HG03460 (cell line): Measurements from ENCODE around the gene LRRC56.
"Not testable (repeated sequence)": the region's sequence is repeated elsewhere in the genome, so short reads cannot be mapped to it uniquely, and the experiment has no call there.

Experiments used
- ATAC-seq: cut with Tn5 transposase; IDR thresholded peaks from one replicate; pipeline ENCODE4 v1.9.1; 2021; ENCODE audit not compliant: unreplicated experiment

Gene LRRC56

DNA sequence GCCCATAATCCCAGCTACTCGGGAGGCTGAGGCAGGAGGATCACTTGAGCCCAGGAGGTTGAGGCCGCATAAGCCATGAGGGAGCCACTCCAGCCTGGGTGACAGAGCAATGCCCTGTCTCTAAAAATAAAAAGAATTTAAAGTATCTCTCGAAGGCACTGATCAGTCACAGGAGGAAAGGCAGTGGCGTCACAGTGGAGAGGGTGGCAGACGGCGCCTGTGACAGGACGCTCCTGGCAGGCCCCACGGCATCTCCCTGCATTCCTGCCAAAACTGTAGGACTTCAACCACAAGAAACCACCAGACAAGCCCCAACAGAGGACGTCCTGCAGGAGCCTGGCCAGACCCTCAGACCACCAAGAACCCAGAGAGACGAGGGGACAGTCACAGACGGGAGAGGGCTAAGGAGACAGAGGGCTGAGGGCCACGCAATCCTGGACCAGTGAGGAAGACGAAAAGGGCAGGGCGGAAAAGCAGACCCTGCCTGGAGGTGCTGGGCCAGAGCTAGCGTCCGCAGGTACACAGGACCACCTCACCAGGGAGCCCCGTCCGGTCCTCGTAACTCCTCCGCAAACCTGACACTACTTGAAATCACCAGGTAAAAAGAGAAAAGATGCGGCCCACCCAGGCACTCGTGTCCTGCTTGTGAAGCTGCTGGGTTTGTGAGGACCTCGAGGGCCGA, 36.2 kb upstream of the LRRC56 start:
- ATAC-seq: no peak

DNA sequence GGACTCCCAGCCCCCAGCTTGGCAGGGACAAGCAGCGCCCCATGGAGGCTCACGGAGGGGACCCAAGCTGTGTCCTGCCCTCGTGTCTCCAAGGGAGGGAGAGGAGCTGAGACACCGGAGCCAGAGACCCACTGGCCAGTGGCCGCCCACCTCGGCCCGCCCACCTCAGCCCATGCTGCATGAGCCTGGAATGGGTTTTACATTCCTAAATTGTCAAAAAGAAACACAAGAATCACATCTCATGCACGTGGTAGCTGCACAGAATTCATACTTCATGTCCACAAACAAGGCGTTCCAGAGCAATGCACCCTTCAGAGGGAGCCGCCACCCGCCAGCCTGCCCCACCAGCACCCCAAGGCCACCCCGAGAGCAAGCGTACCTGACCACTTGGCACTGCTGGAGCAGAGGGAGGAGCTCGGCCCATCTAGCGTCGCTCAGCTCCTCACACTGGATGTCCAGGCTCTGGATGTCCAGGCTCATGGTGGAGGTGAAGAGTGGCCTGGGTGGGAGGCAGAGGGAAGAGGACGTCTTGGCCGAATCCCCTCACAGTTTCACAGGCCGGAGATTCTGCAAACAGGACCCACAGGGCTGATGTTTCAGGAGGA, 35.5 kb upstream of the LRRC56 start:
- no peak for ATAC-seq

DNA sequence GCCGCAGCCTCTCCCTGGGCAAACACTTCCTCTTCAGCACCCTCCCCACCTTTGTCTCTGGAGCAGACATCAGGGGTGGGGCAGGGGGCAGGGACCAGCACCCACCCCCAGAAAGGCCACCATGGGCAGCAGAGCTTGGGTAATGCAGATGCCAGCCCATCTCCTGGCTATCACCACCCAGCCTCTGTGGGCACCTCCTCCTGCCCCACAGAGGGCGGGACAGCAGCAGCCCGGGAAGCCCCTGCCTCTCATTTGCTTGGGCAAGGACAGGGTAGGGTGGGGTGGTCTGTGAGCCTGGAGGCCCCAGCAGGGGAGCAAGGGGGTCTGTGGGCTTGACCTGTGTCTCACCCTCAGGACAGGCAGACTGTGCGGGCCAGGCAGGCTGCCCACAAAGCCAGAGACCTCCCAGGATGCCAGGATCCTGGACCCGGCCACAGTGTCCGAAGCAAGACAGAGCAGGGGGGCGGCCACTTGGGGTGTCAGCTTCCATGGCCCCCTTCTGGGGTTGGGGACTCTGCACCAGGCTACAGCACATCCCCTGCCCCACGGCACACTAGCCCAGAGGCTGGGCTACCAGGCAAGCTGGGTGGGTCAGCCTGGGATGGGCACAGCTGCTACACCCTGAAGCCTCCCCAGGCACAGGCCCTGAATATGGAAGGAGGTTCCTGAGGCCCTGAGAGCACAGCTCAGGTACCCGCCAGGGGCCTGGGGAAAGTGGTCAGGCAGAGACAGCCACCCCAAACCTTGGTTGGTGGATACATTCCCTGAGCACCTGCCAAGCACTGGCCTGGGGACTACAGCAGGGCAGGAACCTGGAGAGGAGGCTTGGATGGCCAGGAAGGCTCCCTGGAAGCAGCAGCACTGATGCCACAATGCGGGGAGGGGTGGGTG, 34.8 kb upstream of the LRRC56 start:
- no peak for ATAC-seq

DNA sequence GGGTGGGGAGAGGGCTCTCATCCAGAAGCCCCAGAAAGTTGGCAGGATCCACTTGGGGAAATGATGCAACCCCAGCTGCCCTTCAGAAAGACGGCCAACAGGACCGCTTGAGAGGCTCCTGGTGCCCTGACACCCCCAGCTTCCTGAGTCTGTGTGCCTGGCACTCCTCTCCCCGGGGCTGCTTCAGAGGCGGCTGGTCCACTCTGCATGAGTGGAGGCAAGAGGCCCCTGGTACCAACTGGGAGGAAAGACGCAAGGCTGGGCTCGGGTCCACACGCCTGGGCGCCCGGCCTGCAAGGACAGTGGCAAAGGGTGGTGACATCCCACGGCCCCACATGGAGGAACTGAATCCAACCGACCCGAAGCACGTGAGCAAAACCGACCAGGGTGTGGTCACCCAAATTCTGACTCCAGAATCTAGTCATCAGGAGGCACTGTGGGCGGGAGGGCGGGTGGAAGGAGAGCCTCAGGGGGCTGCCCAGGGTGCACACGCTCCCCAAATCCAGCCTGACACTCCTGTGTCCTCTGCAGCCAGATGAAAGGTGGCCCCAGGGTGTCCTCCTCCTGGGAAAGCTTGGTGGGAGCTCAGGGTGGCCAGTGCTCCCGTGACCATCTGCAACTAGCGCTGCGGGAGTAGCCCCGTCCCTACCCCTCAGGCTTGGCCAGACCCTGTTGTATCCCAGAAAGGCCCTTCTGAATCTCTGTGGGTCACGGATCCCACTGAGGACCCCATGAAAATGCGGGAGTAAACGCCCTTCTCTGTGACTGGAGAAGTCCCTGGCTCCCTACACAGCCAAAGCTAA, 33.9 kb upstream of the LRRC56 start:
- ATAC-seq: no peak

DNA sequence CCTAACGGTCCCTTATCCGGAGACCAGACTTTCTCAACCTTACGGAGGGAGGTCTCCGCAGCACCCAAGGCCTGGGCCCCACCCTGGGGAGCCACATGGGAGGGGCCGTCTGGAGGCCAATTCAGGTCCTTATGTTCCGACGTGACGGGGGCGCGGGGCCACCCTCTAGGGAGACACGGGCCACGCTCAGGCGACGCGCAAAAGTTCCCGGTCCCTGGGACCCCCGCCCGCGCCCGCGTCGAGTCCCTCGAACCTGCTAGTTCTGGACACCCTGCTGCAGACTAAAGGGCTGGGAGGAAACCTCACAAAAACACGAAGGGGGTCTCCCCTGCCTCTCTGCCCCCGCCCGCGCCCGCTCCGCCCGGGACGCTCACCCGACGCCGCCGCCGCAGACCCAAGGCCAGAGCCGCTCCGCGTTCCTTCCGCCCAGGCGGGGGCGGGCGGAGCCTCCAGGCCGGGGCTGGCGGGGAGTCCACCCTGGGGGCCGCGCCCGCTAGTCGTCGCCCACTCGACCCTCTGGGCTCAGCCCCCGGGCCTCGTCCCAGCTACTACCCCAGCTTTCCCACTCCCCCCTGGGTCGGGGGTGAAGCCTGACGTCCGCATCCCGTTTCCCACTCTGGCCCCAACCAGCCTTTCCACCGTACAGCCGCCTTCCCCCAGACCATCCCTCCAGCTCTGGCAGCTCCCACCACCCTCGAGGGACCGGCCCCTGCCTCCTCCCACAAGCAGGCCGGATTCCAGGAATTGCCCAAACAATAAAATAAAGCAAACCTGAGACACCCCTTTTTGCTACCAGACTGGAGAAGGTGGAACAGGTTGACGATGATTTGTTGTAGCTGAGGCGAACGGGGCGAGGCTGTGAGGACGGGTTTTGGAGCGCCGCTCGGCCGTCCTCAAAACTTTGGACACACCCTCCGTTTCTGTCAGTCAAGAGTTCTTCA, 33.0 kb upstream of the LRRC56 start:
- no peak for ATAC-seq

DNA sequence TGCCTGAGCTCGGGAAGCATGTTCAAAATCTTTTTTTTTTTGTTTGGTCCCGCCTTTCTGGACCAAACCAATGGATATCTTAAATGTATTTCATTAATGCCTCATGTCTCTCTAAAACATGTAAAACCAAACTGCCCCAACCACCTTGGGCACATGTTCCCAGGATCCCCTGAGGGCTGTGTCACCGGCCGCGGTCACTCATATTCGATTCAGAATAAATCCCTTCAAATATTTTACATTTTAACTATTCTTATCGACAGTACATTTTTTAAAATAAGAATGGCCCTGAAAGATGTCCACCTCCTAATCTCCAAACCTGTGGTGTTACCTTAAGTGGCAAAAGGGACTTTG, 32.4 kb upstream of the LRRC56 start:
- ATAC-seq: no peak

DNA sequence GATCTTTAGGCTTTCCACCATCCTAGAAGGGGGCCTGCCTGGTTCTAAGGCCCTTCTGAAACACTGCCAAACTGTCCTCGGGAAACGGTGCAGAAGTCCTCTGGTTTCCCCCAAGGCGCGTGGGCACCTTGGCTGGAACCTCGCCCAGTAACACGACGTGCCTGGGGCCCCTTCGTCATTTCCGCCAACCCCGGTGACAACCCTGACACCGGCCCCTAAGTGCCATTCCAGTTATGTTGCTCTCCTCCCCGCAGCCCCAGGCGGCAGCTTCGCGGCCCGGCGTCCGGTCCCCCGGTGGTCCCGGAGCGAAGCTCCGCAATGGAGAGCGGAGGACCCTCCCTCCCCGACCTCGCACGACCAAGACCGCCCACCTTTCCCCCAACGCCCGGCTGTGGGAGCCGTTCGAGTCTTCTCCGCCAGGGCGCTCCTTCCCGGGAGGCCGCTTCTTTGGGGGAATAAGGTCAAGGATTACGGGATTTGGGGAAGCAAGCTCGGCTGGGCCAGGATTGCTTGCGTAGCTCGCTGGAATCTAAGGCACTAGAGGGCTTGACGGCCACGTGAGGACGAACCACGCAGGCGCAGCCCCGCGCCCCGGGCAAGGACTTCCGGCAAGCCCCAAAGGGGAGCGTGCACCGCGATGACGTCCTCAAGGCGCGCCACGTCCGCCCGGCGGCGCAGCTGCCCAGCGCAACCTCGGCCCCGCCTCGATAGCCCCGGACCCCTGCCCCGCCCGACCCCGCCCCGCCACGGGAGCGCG, 30.9 kb upstream of the LRRC56 start:
- ATAC-seq: peak; percentile 64

DNA sequence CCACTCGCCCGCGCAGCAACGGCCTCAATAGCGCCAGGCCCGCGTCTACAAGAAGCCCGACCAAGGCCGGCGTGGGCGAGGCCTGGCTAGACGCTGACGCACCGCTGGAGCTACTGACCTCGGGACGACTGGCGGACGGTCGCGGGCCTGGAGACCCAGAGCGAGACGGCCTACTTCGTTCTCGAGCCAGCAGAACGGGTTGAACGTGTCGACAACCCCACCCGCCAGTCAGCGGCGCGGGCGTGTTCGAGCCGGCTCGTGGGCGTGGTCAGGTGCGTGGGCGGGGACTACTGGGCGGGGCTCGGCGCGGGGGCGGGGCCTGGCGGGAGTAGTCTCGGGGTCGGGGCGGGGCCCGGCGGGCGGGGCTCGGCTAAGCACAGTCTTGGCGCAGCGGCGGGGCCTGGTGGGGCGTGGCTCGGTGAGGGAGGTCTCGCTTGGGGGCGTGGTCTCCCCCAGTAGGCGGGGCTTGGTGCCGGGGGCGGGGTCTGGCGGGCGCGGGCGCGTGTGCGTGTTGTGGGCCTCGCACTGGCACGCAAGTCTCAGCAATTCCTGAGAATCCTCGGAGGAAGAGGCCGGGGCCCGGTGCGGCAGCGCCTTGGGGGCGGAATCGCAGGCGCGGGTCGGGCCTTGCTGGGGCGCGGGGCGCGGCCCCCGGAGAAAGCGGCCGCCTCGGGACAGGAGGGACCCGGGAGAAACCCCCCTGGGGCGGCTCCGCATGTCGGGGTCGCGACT, 30.2 kb upstream of the LRRC56 start, which contains the start of gene RNH1:
Gene RNH1, minus strand, starts transcription at position 248 of the 732 bp plus-strand sequence. CDS start 5,080 bp downstream, outside the sequence.
- peak; percentile 39 for ATAC-seq

DNA sequence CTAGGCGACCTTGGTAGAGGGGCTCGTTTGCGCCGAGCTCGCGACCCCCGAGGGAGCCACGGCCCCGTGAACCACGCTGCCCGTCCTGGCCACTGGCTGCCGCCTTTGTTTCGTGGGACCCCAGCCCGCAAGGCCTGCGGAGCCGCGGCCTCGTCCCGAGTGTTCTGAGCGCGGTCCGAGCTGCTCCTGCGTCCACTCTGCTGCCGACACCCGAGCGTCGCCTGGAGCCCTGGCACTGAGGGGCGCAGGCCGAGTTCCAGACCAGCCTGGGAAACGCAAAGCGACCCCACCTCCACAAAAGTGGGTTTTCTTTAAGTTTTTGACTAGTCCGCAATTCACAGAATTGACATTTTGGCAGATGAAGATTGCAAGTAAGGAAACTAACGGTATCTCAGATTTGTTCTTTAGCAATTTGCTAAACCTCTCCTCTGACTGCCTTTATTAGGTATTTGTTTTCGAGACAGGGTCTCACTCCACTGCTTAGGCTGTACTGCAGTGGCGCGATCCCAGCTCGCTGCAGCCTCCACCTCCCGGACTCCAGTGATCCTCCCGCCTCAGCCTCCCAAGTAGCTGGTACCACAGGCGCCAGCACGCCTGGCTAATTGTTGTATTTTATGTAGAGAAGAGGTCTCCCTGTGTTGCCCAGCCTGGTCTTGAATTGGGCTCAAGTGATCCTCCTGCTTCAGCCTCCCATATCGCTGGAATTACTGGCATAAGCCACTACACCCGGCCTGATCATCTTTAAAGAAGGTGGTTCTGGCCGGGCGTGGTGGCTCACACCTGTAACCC, 29.4 kb upstream of the LRRC56 start:
- no peak for ATAC-seq

DNA sequence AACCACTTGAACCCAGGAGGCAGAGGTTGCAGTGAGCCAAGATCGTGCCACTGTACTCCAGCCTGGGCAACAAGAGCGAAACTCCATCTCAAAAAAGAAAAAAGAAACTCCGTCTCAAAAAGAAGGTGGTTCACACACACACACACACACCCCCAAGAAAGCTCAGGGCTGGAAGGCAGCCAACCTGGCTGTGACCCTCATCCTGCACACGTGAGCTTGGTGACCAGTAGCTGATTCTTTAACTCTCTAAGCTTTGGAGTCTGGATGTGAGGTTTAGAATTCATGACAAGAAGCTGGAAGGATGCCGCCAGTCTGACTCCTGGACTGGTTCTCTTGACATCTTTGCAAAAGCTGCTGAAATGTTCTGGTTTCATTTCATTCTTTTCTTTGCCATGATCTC, 28.4 kb upstream of the LRRC56 start:
- no peak for ATAC-seq

DNA sequence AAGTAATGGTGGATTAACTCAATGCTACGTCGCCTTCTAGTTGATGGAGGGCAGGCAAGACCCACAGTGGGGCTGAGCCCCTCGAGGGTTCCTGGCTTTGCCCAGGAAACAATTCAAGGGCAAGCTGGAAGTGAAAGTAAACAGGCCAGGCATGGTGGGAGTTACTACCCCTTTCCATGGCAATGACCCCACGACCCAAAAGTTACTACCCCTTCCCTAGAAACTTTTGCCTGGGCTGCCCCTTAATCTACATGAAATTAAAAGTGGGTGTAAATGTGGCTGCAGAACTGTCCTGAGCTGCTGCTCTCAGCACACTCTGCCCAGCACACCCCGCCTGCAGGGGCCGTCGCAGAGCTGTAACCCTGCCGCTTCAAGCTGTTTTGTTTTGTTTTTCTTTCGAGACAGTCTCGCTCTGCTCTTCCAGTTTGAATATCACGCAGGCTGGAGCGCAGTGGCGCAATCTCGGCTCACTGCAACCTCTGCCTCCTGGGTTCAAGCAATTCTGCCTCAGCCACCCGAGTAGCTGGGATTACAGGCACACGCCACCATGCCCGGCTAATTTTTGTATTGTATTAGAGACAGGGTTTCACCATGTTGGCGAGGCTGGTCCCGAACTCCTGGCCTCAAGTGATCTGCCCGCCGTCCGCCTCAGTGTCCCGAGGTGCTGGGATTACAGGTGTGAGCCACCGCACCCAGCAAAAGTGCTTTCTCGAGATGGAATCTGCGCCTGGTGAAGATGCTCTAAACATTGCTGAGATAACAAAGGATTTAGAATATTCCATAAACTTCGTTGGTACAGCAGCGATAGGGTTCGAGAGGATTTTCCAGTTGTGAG, 24.3 kb upstream of the LRRC56 start:
- no peak for ATAC-seq

DNA sequence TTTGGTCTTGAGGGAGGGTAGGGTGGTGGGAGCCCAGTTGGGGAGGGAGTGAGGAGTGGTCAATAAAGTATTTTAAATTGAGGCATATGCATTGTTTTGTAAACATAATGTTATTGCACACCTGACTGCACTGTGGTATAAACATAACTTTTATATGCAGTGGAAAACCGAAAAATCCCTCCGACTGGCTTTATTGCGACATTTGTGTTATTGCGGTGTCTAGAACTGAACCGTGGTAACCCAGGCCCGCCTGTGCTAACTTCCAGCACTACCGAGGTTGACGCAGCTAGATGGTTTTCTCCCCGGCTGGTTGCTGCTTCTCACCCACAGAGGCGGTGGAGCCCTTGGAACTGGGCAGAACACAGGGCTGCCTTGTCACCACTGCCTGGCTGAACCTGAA, 22.7 kb upstream of the LRRC56 start:
- no peak for ATAC-seq

DNA sequence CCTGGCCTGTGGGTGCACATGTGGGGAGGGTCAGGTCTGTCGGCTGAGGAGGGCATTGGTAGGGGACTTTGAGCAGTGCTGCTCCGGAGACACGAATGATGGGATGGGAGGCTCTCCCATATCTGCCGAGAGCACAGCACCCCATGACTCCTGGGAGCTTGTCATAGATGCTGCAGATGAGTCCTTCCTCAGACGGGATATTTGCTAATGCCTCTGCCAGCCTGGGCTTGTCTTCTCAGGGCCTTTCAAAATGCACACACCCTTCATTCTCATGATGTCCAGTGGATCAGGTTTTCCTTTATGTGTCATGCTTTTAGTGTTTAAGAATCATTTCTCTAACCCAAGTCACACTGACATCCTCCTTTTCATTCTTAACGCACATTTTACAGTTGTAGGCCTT, 22.2 kb upstream of the LRRC56 start:
- ATAC-seq: no peak

DNA sequence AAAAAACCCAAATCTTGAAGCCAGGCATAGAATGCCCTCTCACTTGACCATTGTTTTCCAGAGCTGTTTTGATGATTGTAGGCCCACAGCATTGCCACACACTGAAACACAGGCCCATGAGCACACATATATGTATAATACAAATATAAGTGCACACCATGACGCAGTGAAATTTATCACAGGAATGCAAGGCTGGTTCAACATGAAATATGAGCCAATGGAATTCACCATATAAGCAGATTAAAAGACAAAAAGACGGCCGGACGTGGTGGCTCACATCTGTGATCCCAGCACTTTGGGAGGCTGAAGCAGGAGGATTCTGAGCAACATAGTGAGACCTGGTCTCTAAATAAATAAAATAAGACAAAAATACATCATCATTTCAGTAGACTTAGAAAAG, 20.9 kb upstream of the LRRC56 start:
- no peak for ATAC-seq

DNA sequence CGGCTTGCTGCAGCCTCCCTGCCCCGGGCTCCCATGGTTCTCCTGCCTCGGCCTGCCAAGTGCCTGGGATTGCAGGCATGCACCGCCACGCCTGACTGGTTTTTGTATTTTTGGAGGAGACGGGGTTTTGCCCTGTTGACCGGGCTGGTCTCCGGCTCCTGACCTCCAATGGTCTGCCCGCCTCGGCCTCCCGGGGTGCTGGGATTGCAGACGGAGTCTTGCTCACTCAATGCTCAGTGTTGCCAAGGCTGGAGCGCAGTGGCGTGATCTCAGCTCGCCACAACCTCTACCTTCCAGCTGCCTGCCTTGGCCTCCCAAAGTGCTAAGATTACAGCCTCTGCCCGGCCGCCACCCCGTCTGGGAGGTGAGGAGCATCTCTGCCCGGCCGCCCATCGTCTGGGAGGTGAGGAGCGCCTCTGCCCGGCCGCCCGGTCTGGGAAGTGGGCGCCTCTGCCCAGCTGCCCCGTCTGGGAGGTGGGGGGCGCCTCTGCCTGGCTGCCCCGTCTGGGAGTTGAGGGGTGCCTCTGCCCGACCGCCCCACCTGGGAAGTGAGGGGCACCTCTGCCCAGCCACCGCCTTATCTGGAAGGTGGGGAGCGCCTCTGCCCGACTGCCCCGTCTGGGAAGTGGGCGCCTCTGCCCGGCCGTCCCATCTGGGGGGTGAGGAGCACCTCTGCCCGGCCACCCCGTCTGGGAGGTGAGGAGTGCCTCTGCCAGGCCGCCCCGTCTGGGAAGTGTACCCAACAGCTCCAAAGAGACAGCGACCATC, 20.2 kb upstream of the LRRC56 start:
- not testable (repeated sequence) for ATAC-seq
